GM21390 (cell line): ENCODE results near the gene KNDC1.
"Not testable (repeated sequence)": the region's sequence is repeated elsewhere in the genome, so short reads cannot be mapped to it uniquely, and the experiment has no call there.

Experiments used
- ATAC-seq: cut with Tn5 transposase; IDR thresholded peaks from one replicate; pipeline ENCODE4 v1.9.1; 2021; ENCODE audit not compliant: unreplicated experiment

KNDC1 gene

GRCh38 chr10:133126431-133127290, 33.4 kb upstream of the KNDC1 start:
- no peak for ATAC-seq

- no peak for ATAC-seq
Measured at GRCh38 chr10:133127291-133128125, 32.5 kb upstream of the KNDC1 start.

DNA sequence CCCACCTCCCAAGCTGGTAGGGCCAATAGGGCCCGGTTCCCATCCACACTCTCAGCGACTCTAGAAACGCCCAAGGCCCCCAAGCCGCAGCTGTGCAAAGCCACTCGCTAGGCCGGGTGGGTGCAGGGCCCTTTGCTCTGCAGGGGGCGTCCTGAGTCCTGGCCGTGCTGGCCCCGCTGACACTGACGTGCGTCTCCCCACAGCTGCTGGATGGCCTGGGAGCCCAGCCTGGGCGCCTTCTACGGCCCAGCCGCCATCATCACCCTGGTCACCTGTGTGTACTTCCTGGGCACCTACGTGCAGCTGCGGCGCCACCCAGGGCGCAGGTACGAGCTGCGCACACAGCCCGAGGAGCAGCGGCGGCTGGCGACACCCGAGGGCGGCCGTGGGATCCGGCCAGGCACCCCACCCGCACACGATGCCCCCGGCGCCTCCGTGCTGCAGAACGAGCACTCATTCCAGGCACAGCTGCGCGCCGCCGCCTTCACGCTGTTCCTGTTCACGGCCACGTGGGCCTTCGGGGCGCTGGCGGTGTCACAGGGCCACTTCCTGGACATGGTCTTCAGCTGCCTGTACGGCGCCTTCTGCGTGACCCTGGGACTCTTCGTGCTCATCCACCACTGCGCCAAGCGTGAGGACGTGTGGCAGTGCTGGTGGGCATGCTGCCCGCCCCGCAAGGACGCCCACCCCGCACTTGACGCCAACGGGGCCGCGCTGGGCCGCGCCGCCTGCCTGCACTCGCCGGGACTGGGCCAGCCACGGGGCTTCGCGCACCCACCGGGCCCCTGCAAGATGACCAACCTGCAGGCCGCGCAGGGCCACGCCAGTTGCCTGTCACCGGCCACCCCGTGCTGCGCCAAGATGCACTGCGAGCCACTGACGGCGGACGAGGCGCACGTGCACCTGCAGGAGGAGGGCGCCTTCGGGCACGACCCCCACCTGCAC, 31.6 kb upstream of the KNDC1 start:
- no peak for ATAC-seq

DNA sequence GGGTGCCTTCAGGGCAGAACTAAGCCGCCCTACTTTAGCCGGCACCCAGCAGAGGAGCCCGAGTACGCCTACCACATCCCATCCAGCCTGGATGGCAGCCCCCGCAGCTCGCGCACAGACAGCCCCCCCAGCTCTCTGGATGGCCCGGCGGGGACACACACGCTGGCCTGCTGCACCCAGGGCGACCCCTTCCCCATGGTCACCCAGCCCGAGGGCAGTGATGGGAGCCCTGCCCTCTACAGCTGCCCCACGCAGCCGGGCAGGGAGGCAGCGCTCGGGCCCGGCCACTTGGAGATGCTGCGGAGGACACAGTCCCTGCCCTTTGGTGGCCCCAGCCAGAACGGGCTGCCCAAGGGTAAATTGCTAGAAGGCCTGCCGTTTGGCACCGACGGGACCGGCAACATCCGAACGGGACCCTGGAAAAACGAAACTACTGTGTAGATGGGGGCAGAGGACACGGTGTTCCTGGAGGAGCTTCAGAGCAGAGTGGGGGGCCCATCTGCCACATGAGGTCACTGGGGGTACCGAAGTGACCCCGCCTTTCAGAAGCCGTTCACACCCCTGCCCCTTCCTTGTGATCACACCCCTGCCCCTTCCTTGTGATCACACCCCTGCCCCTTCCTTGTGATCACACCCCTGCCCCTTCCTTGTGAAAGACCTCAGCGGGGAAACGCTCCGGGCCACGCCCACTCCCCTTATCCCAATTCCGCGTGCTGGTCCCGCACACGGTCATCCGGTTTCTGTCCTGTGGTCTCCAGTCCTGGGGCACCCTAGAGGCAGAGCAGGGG, 30.8 kb upstream of the KNDC1 start:
- ATAC-seq, result no peak

DNA sequence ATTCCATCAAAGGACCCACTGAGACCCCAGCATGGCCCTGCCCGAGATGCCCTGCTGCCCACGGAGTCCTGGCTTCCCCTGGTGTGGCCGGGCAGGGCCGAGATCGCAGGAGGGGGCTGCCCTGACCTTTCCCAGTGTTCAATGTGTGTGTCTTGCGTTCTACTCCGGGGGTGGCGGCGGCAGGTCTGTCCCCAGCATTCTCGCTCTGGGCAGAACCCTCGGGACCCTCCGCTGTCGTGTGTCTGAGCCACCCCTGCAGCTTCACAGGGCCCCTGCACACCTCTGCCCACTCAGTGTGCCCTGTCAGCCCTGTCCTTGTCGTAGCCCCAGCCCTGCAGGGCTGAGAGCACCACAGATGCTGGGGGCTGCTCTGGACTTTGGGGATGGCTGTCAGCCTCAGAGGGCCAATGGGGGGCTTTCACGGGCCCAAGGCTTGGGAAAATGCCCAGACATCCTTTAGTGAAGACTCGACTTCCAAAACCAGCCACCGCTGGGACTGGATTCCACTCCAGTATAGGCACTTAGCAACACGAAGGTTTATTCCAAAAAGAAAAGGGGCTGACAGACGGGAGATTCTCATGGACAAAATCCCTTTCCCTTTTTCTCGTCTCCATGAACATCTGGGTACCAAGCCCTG, 30.0 kb upstream of the KNDC1 start:
- ATAC-seq, result no peak

DNA sequence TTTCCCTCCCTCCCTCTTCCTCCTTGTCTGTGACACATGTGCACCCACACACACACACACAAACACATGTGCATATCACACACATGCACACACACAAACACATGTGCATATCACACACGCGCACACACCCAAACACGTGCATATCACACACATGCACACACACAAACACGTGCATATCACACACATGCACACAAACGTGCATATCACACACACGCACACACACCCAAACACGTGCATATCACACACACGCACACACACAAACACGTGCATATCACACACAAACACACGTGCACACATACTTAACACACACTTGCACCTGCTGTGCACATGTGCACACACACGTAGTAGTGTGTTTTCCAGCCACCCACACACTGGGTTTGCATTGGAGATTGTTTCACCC, 29.4 kb upstream of the KNDC1 start:
- no peak for ATAC-seq

- no peak for ATAC-seq
Measured at GRCh38 chr10:133131053-133131452, 29.0 kb upstream of the KNDC1 start.

DNA sequence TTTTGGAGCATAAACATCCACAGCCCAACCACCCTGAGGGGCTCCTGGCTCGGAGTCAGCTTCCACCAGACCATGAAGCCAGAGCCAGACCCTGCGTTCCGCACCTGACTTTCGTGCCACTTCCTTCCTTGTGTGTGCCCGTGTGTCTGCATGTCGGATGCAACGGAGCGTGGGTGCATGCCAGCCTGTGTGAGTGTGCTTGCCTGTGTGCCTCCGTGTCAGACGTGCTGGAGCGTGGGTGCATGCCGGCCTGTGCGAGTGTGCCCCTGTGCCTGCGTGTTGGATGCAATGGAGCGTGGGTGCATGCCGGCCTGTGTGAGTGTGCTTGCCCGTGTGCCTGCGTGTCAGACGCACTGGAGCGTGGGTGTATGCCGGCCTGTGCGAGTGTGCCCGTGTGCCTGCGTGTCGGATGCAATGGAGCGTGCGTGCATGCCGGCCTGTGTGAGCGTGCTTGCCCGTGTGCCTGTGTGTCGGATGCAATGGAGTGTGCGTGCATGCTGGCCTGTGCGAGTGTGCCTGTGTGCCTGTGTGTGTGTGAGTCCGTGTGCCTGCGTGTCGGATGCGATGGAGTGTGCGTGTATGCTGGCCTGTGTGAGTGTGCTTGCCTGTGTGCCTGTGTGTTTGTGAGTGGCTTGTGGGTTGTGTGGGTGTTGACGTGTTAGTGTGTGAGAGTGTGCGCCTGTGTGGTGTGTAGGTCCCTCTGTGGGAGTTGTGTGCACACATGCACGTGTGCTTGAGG, 28.1 kb upstream of the KNDC1 start:
- no peak for ATAC-seq

GRCh38 chr10:133132473-133133291, 27.3 kb upstream of the KNDC1 start:
- no peak for ATAC-seq

DNA sequence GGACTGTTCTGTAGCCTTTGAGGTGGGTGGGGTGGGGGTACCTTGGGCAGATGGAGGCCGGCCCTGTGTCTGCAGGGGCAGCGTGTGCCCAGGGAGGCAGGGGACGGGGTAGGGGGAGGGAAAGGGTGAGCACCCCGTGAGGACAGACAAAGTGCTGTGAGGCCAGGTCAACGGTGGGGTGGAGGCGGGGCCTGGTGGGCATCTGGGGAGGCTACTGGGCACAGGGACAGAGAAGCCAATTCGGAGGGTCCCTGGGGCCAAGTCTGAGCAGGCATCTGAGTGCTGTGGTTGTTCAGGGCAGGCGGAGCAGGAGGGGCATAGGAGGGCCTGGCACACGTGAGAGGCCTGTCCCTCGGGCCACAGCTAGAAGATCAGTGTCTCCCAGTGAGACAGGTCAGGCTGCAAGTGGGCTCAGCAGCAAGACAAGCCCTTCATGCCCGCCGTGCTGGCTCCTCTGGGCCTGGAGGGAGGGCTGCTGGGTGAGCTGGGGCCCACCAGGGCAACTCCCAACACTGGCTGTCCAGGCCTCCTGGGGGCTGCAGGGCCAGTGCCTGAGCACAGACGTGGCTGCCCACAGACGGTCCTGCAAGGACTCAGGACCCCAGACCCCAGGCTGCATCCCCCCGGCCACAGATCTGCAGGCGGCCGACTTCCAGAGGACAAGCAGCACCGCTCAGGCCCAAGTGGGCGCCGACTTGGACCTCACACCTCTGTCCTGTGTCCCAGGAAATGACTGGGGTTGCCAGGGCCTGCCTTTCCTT, 26.4 kb upstream of the KNDC1 start:
- ATAC-seq, result no peak

GRCh38 chr10:133134411-133135115, 25.5 kb upstream of the KNDC1 start:
- ATAC-seq, result no peak

DNA sequence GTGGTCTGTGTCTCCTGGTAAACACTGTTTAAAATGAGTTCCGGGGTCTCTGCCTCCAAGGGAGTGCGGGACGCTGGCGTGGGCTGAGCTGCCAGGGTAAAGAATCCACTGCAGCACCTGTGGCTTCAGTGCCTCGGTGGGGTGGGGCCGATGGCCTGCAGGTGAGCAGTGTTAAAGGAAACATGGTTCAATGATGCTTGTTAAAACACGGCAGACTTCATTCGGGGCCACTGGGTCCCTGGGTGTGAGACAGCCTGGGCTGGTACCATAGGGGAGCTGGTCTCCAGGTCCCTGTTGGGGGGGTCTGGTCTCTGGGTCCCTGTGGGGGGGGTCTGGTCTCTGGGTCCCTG, 24.9 kb upstream of the KNDC1 start:
- no peak for ATAC-seq

DNA sequence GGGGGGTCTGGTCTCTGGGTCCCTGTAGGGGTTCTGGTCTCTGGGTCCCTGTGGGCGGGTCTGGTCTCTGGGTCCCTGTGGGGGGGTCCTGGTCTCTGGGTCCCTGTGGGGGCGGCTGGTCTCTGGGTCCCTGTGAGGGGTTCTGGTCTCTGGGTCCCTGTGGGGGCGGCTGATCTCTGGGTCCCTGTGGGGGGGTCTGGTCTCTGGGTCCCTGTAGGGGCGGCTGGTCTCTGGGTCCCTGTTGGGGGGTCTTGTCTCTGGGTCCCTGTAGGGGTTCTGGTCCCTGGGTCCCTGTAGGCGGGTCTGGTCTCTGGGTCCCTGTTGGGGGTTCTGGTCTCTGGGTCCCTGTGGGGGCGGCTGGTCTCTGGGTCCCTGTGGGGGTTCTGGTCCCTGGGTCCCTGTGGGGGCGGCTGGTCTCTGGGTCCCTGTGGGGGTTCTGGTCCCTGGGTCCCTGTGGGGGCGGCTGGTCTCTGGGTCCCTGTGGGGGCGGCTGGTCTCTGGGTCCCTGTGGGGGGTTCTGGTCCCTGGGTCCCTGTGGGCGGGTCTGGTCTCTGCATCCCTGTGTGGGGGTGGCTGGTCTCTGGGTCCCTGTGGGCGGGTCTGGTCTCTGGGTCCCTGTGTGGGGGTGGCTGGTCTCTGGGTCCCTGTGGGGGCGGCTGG, 22.4 kb upstream of the KNDC1 start:
- ATAC-seq, result not testable (repeated sequence)

DNA sequence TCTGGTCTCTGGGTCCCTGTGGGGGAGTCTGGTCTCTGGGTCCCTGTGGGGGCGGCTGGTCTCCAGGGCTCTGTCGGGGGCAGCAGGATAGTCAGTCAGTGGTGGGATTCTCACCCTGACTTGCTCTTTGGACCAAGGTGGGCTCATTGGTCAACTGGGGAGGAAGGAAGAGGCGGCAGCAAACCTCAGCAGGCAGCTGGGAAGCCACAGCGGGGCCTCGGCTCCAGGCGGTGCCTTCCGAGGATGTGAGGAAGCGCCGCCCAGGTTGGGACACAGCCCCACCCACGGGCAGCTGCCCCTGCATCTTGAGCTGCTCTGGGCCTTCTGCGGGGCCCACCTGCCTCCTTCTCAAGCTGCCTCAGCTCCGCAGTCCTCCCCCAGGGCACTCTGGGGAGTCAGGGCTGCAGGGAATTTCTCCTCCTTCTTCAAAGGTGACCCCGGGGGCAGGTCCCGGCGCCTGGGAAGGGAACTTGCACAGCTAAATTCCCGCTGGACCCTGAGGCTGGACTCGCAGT, 20.4 kb upstream of the KNDC1 start:
- ATAC-seq, result no peak

DNA sequence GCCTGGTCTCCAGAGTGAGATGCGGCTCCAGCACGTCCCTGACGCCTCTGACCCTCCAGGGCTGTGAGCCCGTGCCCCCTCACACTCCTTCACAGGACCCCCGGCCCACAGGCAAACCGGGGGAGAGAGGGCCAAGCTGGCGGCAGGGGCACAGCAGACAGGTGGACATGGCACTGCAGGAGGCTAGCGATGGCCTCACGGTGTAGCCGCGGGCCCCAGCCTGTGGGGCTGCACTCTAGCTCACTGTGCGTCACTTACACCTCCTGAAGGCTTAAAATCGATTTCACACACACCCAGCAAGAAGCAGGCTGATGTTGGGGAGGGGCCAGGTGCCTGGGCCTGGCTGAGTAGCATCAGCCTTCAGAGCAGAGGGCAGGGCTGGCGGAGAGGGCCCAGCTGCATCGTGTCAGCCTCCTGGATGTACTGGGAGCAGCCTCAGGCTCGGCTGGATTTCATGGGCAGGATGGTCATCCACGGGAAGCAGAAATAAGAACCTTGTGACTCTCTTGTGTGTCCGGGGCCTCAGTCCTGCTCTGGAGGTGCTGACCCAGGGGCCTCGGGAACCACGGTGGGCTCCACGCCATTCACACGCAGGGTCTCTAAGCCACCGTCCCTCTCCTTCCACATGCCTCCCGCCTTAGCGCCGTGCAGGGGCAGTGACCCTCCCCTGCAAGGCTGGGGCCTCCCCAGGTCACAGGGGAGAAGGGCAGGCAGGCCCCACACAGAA, 19.4 kb upstream of the KNDC1 start:
- no peak for ATAC-seq
